HCT116 (cell line): ENCODE measurements around the gene GATB. TPM values are rescaled to one million over a fixed set of nuclear protein-coding genes. Genes with fewer than 3 reads are reported as not detected.

Source experiments
- ATAC-seq: fragments of 200-7000 bp; cut with Tn5 transposase; 2 replicates; pipeline ENCODE4 v1.9.1; 2020; ENCODE audit warnings: mild to moderate bottlenecking, moderate library complexity
- BruUV-seq: library from RNA; stranded (reverse); fragments of 400-500 nt; replicated peaks from 2 replicates; lab custom pipeline; 2021; lab: Mats Ljungman, UMichigan
- CTCF ChIA-PET: fragments of 300-600 bp; sonication (Branson Sonifier 250); formaldehyde crosslinking; loops from one replicate; lab custom pipeline; 2021; ENCODE audit warnings: antibody characterized with exemption; lab: Charles Lee
- POLR2A ChIA-PET: fragments of 300-600, 350-600 bp; sonication (Branson Sonifier 250); formaldehyde crosslinking; loops from one replicate; lab custom pipeline; 2021; ENCODE audit warnings: antibody characterized with exemption; lab: Charles Lee
- RAD21 ChIA-PET, 2 experiments: fragments of 300-600 bp; sonication (Branson Sonifier 250); formaldehyde crosslinking; loops; one replicate each; lab custom pipeline; 2023; ENCODE audit warnings: low total read pairs in 2 of 2; ENCODE audit not compliant: uncharacterized antibody in 2 of 2, unreplicated experiment in 2 of 2, low non-redundant PET in 1 of 2; lab: Charles Lee
- DNase-seq: peaks from one replicate; pipeline ENCODE4 v3.0.0-alpha.2; 2010; ENCODE audit warnings: low read depth, low spot score
- H2AFZ ChIP-seq: fragments of 200-600 bp; shearing (Covaris generic), sonication (generic); 2 replicates; pipeline ENCODE4 v1.6.1; 2017; ENCODE audit warnings: low read depth, mixed run types, mixed read lengths, antibody characterized with exemption, low read length; ENCODE audit not compliant: poor library complexity, severe bottlenecking
- H3K27ac ChIP-seq: 2 replicates; pipeline ENCODE4 v1.5.1; 2012; ENCODE audit warnings: low read depth, low read length
- H3K27me3 ChIP-seq: fragments of 200-600 bp; sonication (generic); 2 replicates; pipeline ENCODE4 v1.6.1; 2016; ENCODE audit warnings: mixed run types, low read length, mixed read lengths; ENCODE audit not compliant: insufficient read depth
- H3K36me3 ChIP-seq, 2 experiments: fragments of 200-500 bp in 1 of 2; fragments of 200-600 bp in 1 of 2; sonication (Bioruptor generic) in 1 of 2; sonication (generic) in 1 of 2; 2 replicates each; pipeline versions ENCODE4 v1.5.1 to v1.6.1; 2014 to 2016; ENCODE audit warnings: low read length in 2 of 2, inconsistent platforms in 1 of 2, mixed read lengths in 1 of 2, mixed run types in 1 of 2; ENCODE audit not compliant: insufficient read depth in 2 of 2, control insufficient read depth in 1 of 2
- H3K4me1 ChIP-seq, 2 experiments: fragments of 200-600 bp in 1 of 2; sonication (generic) in 1 of 2; 2 replicates each; pipeline versions ENCODE4 v1.5.1 to v1.6.1; 2012 to 2017; ENCODE audit warnings: low read length in 2 of 2, inconsistent platforms in 1 of 2, mild to moderate bottlenecking in 1 of 2, mixed read lengths in 1 of 2, mixed run types in 1 of 2, moderate library complexity in 1 of 2; ENCODE audit not compliant: insufficient read depth in 2 of 2, control insufficient read depth in 1 of 2
- H3K4me2 ChIP-seq: fragments of 200-600 bp; sonication (generic); 2 replicates; pipeline ENCODE4 v1.6.1; 2017; ENCODE audit warnings: mixed run types, low read length, mixed read lengths
- H3K4me3 ChIP-seq, 2 experiments: fragments of 200-600 bp in 1 of 2; sonication (generic) in 1 of 2; replicated peaks in 1 of 2; 2 replicates each; pipeline ENCODE4 v1.5.1; 2011 to 2016; ENCODE audit warnings: low read length in 2 of 2, control low read depth in 1 of 2, low read depth in 1 of 2, mild to moderate bottlenecking in 1 of 2, mixed read lengths in 1 of 2, mixed run types in 1 of 2
- H3K79me2 ChIP-seq: fragments of 200-600 bp; sonication (generic); 2 replicates; pipeline ENCODE4 v1.6.1; 2017; ENCODE audit warnings: mild to moderate bottlenecking, mixed run types, low read length, moderate library complexity, mixed read lengths; ENCODE audit not compliant: insufficient read depth
- H3K9ac ChIP-seq: fragments of 200-600 bp; sonication (generic); 2 replicates; pipeline ENCODE4 v1.6.1; 2016; ENCODE audit warnings: low read length, mixed read lengths
- H3K9me2 ChIP-seq: fragments of 200-600 bp; sonication (generic), shearing (Covaris generic); 2 replicates; pipeline ENCODE4 v1.6.1; 2017; ENCODE audit warnings: mixed run types, mild to moderate bottlenecking, moderate library complexity; ENCODE audit not compliant: insufficient read depth
- H3K9me3 ChIP-seq, 2 experiments: fragments of 200-500 bp in 1 of 2; fragments of 200-600 bp in 1 of 2; sonication (Bioruptor generic) in 1 of 2; sonication (generic) in 1 of 2; 2 replicates each; pipeline ENCODE4 v1.6.1; 2014 to 2017; ENCODE audit warnings: low read length in 2 of 2, mixed read lengths in 2 of 2, inconsistent platforms in 1 of 2, low read depth in 1 of 2, mild to moderate bottlenecking in 1 of 2, mixed run types in 1 of 2, moderate library complexity in 1 of 2; ENCODE audit not compliant: control insufficient read depth in 1 of 2, insufficient read depth in 1 of 2
- H4K20me1 ChIP-seq: fragments of 200-600 bp; sonication (generic), shearing (Covaris generic); 2 replicates; pipeline ENCODE4 v1.6.1; 2017; ENCODE audit warnings: mixed run types, mild to moderate bottlenecking, moderate library complexity; ENCODE audit not compliant: insufficient read depth
- ELF1 ChIP-seq: IDR thresholded peaks from 2 replicates; pipeline ENCODE4 v1.6.1; 2012; ENCODE audit warnings: low read depth, borderline replicate concordance
- FOSL1 ChIP-seq: IDR thresholded peaks from 2 replicates; pipeline ENCODE4 v1.6.1; 2012; ENCODE audit warnings: low read depth
- POLR2A ChIP-seq: IDR thresholded peaks from 2 replicates; pipeline ENCODE4 v1.7.0; 2011; ENCODE audit warnings: borderline replicate concordance; ENCODE audit not compliant: insufficient read depth, insufficient read length; ENCODE audit errors: extremely low read depth
- SIN3A ChIP-seq: IDR thresholded peaks from 2 replicates; pipeline ENCODE4 v1.6.1; 2012; ENCODE audit warnings: low read depth
- SP1 ChIP-seq: IDR thresholded peaks from 2 replicates; pipeline ENCODE4 v1.6.1; 2012; ENCODE audit warnings: low read depth
- intact Hi-C: fragments of 100-400 bp; cut with micrococcal nuclease; formaldehyde crosslinking; loops from 2 replicates; pipeline ENCODE4 v1.10.0; 2022
- total RNA-seq: library from RNA; stranded (reverse); gene quantifications from one replicate; pipeline ENCODE4 v1.2.1, GENCODE V29; 2021; ENCODE audit not compliant: unreplicated experiment
- TF ChIP-seq, protein P1 (sequence below): IDR thresholded peaks from 2 replicates; pipeline ENCODE4 v1.6.1; 2012; ENCODE audit warnings: low read depth
- TF ChIP-seq, protein P2 (sequence below), 3 experiments: fragments of 200-600 bp in 1 of 3; sonication (generic) in 1 of 3; IDR thresholded peaks in 2 of 3; conservative IDR thresholded peaks in 1 of 3; 2 replicates each; pipeline ENCODE4 v1.5.1; 2012 to 2017; ENCODE audit warnings: low read depth in 2 of 3, low read length in 2 of 3, antibody characterized with exemption in 1 of 3, borderline replicate concordance in 1 of 3, control low read depth in 1 of 3, mild to moderate bottlenecking in 1 of 3, mixed read lengths in 1 of 3, mixed run types in 1 of 3, moderate library complexity in 1 of 3; ENCODE audit not compliant: insufficient read depth in 1 of 3

Gene GATB
- total RNA-seq, 1 experiment from 2014 or later, result 29.3 TPM

DNA sequence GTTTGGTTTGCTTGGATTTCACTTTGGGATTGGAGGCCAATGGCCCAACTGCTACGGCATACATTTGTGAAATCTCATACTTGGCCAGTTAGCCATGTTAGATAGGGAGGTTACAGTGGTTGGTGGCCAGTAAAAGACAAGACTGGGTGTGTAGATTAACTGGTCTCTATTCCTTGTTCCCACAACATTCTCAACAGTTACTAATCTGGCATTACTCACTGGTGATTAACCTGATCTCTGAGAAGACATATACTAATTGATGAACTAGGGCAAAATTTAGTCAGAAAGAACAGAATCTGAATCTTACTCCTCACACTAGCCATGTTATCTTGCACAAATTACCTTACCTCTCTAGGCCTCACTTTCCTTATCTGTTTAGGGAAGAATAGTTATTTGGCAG, 33.4 kb downstream of the GATB start:
- ChIA-PET POLR2A (no interaction called here), CTCF (no interaction called here), RAD21 (no interaction called here)
- H3K4me3 ChIP-seq, result no peak overlapping the region
- H3K27me3 ChIP-seq, result no peaks in the 10 kb centered on the region
- intact Hi-C loops, result no loop called here
- ATAC-seq (no peak), DNase-seq (no peak)
- no peaks in the 10 kb centered on the region; the same call in none of the 2 replicates for H3K9me2 ChIP-seq
- no peaks in the 10 kb centered on the region for H3K9me3 ChIP-seq
- no TSS peak for BruUV-seq
- no peak overlapping the region for H3K9ac ChIP-seq
- no peaks in the 10 kb centered on the region for H3K79me2 ChIP-seq
- no peaks in the 10 kb centered on the region for H4K20me1 ChIP-seq
- H3K4me2 ChIP-seq, result no peak overlapping the region
- TF ChIP-seq ELF1 (no peak), SP1 (no peak), SIN3A (no peak), FOSL1 (no peak), POLR2A (no peak)
- TF ChIP-seq, protein P1, sequence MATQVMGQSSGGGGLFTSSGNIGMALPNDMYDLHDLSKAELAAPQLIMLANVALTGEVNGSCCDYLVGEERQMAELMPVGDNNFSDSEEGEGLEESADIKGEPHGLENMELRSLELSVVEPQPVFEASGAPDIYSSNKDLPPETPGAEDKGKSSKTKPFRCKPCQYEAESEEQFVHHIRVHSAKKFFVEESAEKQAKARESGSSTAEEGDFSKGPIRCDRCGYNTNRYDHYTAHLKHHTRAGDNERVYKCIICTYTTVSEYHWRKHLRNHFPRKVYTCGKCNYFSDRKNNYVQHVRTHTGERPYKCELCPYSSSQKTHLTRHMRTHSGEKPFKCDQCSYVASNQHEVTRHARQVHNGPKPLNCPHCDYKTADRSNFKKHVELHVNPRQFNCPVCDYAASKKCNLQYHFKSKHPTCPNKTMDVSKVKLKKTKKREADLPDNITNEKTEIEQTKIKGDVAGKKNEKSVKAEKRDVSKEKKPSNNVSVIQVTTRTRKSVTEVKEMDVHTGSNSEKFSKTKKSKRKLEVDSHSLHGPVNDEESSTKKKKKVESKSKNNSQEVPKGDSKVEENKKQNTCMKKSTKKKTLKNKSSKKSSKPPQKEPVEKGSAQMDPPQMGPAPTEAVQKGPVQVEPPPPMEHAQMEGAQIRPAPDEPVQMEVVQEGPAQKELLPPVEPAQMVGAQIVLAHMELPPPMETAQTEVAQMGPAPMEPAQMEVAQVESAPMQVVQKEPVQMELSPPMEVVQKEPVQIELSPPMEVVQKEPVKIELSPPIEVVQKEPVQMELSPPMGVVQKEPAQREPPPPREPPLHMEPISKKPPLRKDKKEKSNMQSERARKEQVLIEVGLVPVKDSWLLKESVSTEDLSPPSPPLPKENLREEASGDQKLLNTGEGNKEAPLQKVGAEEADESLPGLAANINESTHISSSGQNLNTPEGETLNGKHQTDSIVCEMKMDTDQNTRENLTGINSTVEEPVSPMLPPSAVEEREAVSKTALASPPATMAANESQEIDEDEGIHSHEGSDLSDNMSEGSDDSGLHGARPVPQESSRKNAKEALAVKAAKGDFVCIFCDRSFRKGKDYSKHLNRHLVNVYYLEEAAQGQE, result no peak
- TF ChIP-seq, protein P2, sequence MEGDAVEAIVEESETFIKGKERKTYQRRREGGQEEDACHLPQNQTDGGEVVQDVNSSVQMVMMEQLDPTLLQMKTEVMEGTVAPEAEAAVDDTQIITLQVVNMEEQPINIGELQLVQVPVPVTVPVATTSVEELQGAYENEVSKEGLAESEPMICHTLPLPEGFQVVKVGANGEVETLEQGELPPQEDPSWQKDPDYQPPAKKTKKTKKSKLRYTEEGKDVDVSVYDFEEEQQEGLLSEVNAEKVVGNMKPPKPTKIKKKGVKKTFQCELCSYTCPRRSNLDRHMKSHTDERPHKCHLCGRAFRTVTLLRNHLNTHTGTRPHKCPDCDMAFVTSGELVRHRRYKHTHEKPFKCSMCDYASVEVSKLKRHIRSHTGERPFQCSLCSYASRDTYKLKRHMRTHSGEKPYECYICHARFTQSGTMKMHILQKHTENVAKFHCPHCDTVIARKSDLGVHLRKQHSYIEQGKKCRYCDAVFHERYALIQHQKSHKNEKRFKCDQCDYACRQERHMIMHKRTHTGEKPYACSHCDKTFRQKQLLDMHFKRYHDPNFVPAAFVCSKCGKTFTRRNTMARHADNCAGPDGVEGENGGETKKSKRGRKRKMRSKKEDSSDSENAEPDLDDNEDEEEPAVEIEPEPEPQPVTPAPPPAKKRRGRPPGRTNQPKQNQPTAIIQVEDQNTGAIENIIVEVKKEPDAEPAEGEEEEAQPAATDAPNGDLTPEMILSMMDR (IDR thresholded peaks at IDR 0.05 in 2 of 3, conservative IDR thresholded peaks at IDR 0.05 in 1 of 3; ENCODE audit: borderline replicate concordance in 1 of 3, insufficient read depth in 1 of 3, low read depth in 2 of 3, low read length in 2 of 3), result no peak
- peaks cover 6 to 13% of the 10 kb centered on the region in 2 experiments; a peak in 3 of 4 replicates for H3K4me1 ChIP-seq
- H2AFZ ChIP-seq, result no peak overlapping the region
- no peak overlapping the region for H3K27ac ChIP-seq
- H3K36me3 ChIP-seq, result no peaks in the 10 kb centered on the region
